CD4-positive, CD25-positive, alpha-beta regulatory T cell (primary cell): ENCODE data around the gene EHD4. TPM values are rescaled to one million over a fixed set of nuclear protein-coding genes. Genes with fewer than 3 reads are reported as not detected.

Source experiments
- ATAC-seq, 2 donors: fragments of 150-1000 bp; cut with Tn5 transposase; one replicate each; pipeline ENCODE4 v1.10.0; 2021; ENCODE audit warnings: low read depth in 2 of 2, moderate number of reproducible peaks in 2 of 2, moderate library complexity in 1 of 2
- DNase-seq, 3 donors: peaks; one replicate each; pipeline versions ENCODE4 v3.0.0 to v3.0.0-alpha.2; 2012 to 2022; ENCODE audit warnings: mixed read lengths in 1 of 3
- H3K27ac ChIP-seq: one replicate; pipeline ENCODE4 v1.7.0; 2013; ENCODE audit warnings: mild to moderate bottlenecking, low read length; ENCODE audit not compliant: insufficient read depth, poor library complexity, severe bottlenecking
- H3K27me3 ChIP-seq: one replicate; pipeline ENCODE4 v1.7.0; 2013; ENCODE audit warnings: low read length; ENCODE audit not compliant: control insufficient read depth, insufficient read depth
- H3K36me3 ChIP-seq: one replicate; pipeline ENCODE4 v1.7.0; 2013; ENCODE audit warnings: mild to moderate bottlenecking, low read length, moderate library complexity; ENCODE audit not compliant: control insufficient read depth, insufficient read depth
- H3K4me1 ChIP-seq: 2 replicates; pipeline ENCODE4 v1.7.0; 2013; ENCODE audit warnings: mild to moderate bottlenecking, low read length; ENCODE audit not compliant: insufficient read depth, control insufficient read depth, poor library complexity, severe bottlenecking
- H3K4me3 ChIP-seq: one replicate; pipeline ENCODE4 v1.7.0; 2013; ENCODE audit warnings: low read depth, mild to moderate bottlenecking, low read length, moderate library complexity
- H3K9me3 ChIP-seq, 2 experiments: 1 replicate in 1 of 2; 2 replicates in 1 of 2; pipeline ENCODE4 v1.7.0; 2013; ENCODE audit warnings: low read length in 2 of 2, mild to moderate bottlenecking in 1 of 2, moderate library complexity in 1 of 2; ENCODE audit not compliant: control insufficient read depth in 2 of 2
- H3K27ac Mint-ChIP-seq, 3 donors: one replicate each; pipeline ENCODE4 v1.8.0; 2020 to 2022; ENCODE audit warnings: mild to moderate bottlenecking in 3 of 3, mixed read lengths in 3 of 3, moderate library complexity in 2 of 3
- H3K27me3 Mint-ChIP-seq: one replicate; pipeline ENCODE4 v1.8.0; 2022; ENCODE audit warnings: mild to moderate bottlenecking, mixed read lengths
- H3K36me3 Mint-ChIP-seq: one replicate; pipeline ENCODE4 v1.8.0; 2020; ENCODE audit warnings: mixed read lengths
- H3K4me1 Mint-ChIP-seq, 4 donors: one replicate each; pipeline ENCODE4 v1.8.0; 2020 to 2022; ENCODE audit warnings: mixed read lengths in 4 of 4, mild to moderate bottlenecking in 1 of 4
- H3K4me3 Mint-ChIP-seq, 4 donors: one replicate each; pipeline ENCODE4 v1.8.0; 2020 to 2022; ENCODE audit warnings: mild to moderate bottlenecking in 4 of 4, mixed read lengths in 4 of 4, moderate library complexity in 3 of 4
- H3K9me3 Mint-ChIP-seq, 7 donors: one replicate each; pipeline ENCODE4 v1.8.0; 2020 to 2022; ENCODE audit warnings: mixed read lengths in 7 of 7, mild to moderate bottlenecking in 3 of 7, moderate library complexity in 2 of 7
- polyA plus RNA-seq, 4 donors: library from polyadenylated mRNA; unstranded; fragments of 300-500 nt; fragmentation: Illumina TruSeq; gene quantifications; one replicate each; pipeline ENCODE4 v1.2.3, GENCODE V29; 2021
- total RNA-seq: library from RNA; stranded (reverse); gene quantifications from one replicate; pipeline ENCODE4 v1.2.3, GENCODE V29; 2022

The EHD4 gene
- total and polyA plus RNA-seq, 5 donors from 2014 or later, result 9.3 to 57.8 (median 13.8) TPM

GRCh38 chr15:41987925-41988275 is 15.5 kb upstream of the EHD4 start:
- Mint-ChIP-seq H3K27me3 (peaks cover 19% of the 10 kb centered on the region), H3K27ac (no peak overlapping the region), H3K4me1 (no peaks in the 10 kb centered on the region), H3K36me3 (no peaks in the 10 kb centered on the region), H3K9me3 (no peaks in the 10 kb centered on the region), H3K4me3 (no peak overlapping the region)
- Histone ChIP-seq H3K36me3 (no peaks in the 10 kb centered on the region), H3K27ac (no peak overlapping the region), H3K9me3 (no peaks in the 10 kb centered on the region), H3K4me1 (no peaks in the 10 kb centered on the region), H3K27me3 (no peaks in the 10 kb centered on the region), H3K4me3 (no peak overlapping the region)
- ATAC-seq, result no peak
- DNase-seq, result no peak

GRCh38 chr15:41987246-41987924 is 15.0 kb upstream of the EHD4 start:
- no peaks in the 10 kb centered on the region for H3K27me3 ChIP-seq
- H3K27ac ChIP-seq, result no peak overlapping the region
- Mint-ChIP-seq H3K4me3 (no peak overlapping the region), H3K27me3 (peaks cover 19% of the 10 kb centered on the region), H3K36me3 (no peaks in the 10 kb centered on the region), H3K9me3 (no peaks in the 10 kb centered on the region), H3K27ac (no peak overlapping the region), H3K4me1 (no peaks in the 10 kb centered on the region)
- no peak overlapping the region for H3K4me3 ChIP-seq
- H3K9me3 ChIP-seq, result no peaks in the 10 kb centered on the region
- H3K4me1 ChIP-seq, result no peaks in the 10 kb centered on the region
- DNase-seq, result no peak
- no peaks in the 10 kb centered on the region for H3K36me3 ChIP-seq
- ATAC-seq, result no peak

- peaks cover 0 to 10% (median under 1%) of the 10 kb centered on the region in 4 donors for H3K4me1 Mint-ChIP-seq
- peak overlapping the region in 1 of 3 donors; percentile 44 for H3K27ac Mint-ChIP-seq
- no peak overlapping the region for H3K4me3 Mint-ChIP-seq
- H3K27ac ChIP-seq, result no peak overlapping the region
- H3K4me1 ChIP-seq, result no peaks in the 10 kb centered on the region
- H3K36me3 Mint-ChIP-seq, result no peaks in the 10 kb centered on the region
- DNase-seq, result no peak
- H3K36me3 ChIP-seq, result no peaks in the 10 kb centered on the region
- peaks cover 19% of the 10 kb centered on the region for H3K27me3 Mint-ChIP-seq
- ATAC-seq, result no peak
- no peak overlapping the region for H3K4me3 ChIP-seq
- H3K9me3 Mint-ChIP-seq, result no peaks in the 10 kb centered on the region
- H3K9me3 ChIP-seq, result no peaks in the 10 kb centered on the region
- H3K27me3 ChIP-seq, result no peaks in the 10 kb centered on the region
Observed at GRCh38 chr15:41985236-41986160, 13.1 kb upstream of the EHD4 start.

GRCh38 chr15:41984622-41985021 is 12.3 kb upstream of the EHD4 start:
- H3K36me3 ChIP-seq, result no peaks in the 10 kb centered on the region
- Mint-ChIP-seq H3K36me3 (no peaks in the 10 kb centered on the region), H3K4me1 (peaks cover 0 to 11% (median under 1%) of the 10 kb centered on the region in 4 donors), H3K4me3 (no peak overlapping the region), H3K27me3 (peaks cover 15% of the 10 kb centered on the region), H3K9me3 (no peaks in the 10 kb centered on the region), H3K27ac (no peak overlapping the region)
- H3K9me3 ChIP-seq, result no peaks in the 10 kb centered on the region
- no peaks in the 10 kb centered on the region for H3K27me3 ChIP-seq
- no peak for ATAC-seq
- H3K27ac ChIP-seq, result no peak overlapping the region
- no peak for DNase-seq
- H3K4me3 ChIP-seq, result no peak overlapping the region
- no peaks in the 10 kb centered on the region for H3K4me1 ChIP-seq

- Histone ChIP-seq H3K27me3 (no peaks in the 10 kb centered on the region), H3K27ac (no peak overlapping the region), H3K36me3 (no peaks in the 10 kb centered on the region), H3K4me1 (no peaks in the 10 kb centered on the region), H3K9me3 (no peaks in the 10 kb centered on the region), H3K4me3 (no peak overlapping the region)
- H3K27ac Mint-ChIP-seq, result no peak overlapping the region
- H3K9me3 Mint-ChIP-seq, result no peaks in the 10 kb centered on the region
- peaks cover 0 to 11% (median under 1%) of the 10 kb centered on the region in 4 donors for H3K4me1 Mint-ChIP-seq
- no peak overlapping the region for H3K4me3 Mint-ChIP-seq
- DNase-seq (no peak), ATAC-seq (no peak)
- no peaks in the 10 kb centered on the region for H3K36me3 Mint-ChIP-seq
- H3K27me3 Mint-ChIP-seq, result peaks cover 12% of the 10 kb centered on the region
Observed at GRCh38 chr15:41983621-41984571, 11.5 kb upstream of the EHD4 start.

- no peak overlapping the region for H3K4me3 Mint-ChIP-seq
- H3K36me3 Mint-ChIP-seq, result no peaks in the 10 kb centered on the region
- Histone ChIP-seq H3K36me3 (no peaks in the 10 kb centered on the region), H3K27ac (no peak overlapping the region), H3K27me3 (no peaks in the 10 kb centered on the region), H3K4me3 (no peak overlapping the region), H3K9me3 (no peaks in the 10 kb centered on the region), H3K4me1 (no peaks in the 10 kb centered on the region)
- DNase-seq, result no peak
- no peaks in the 10 kb centered on the region for H3K9me3 Mint-ChIP-seq
- peaks cover 0 to 11% (median under 1%) of the 10 kb centered on the region in 4 donors for H3K4me1 Mint-ChIP-seq
- H3K27me3 Mint-ChIP-seq, result peaks cover 12% of the 10 kb centered on the region
- ATAC-seq, result no peak
- no peak overlapping the region for H3K27ac Mint-ChIP-seq
Observed at GRCh38 chr15:41983221-41983620, 10.9 kb upstream of the EHD4 start.

- H3K4me3 ChIP-seq, result no peak overlapping the region
- H3K4me1 Mint-ChIP-seq, result peaks cover 0 to 11% (median under 1%) of the 10 kb centered on the region in 4 donors
- no peaks in the 10 kb centered on the region for H3K27me3 ChIP-seq
- no peak overlapping the region for H3K4me3 Mint-ChIP-seq
- H3K9me3 Mint-ChIP-seq, result no peaks in the 10 kb centered on the region
- no peak overlapping the region for H3K27ac Mint-ChIP-seq
- no peak for ATAC-seq
- no peaks in the 10 kb centered on the region for H3K4me1 ChIP-seq
- DNase-seq, result peak in 1 of 3 donors; percentile 48
- no peak overlapping the region for H3K27ac ChIP-seq
- H3K36me3 Mint-ChIP-seq, result no peaks in the 10 kb centered on the region
- peaks cover 14% of the 10 kb centered on the region for H3K27me3 Mint-ChIP-seq
- no peaks in the 10 kb centered on the region for H3K36me3 ChIP-seq
- no peaks in the 10 kb centered on the region for H3K9me3 ChIP-seq
Observed at GRCh38 chr15:41982133-41982930, 10.0 kb upstream of the EHD4 start.
